ENCODE data around the gene RIMKLB.
"Not testable (repeated sequence)": the region's sequence is repeated elsewhere in the genome, so short reads cannot be mapped to it uniquely, and the experiment has no call there.

RIMKLB gene

GRCh38 chr12:8773461-8773860 lies 75.7 kb downstream of the RIMKLB start:
- DNase-seq (ENCODE audit: low read depth, low spot score), result no peak

- DNase-seq (ENCODE audit: low read depth, low spot score), result no peak
Observed at GRCh38 chr12:8779281-8779680, 81.5 kb downstream of the RIMKLB start.

GRCh38 chr12:8779862-8780261 lies 82.1 kb downstream of the RIMKLB start:
- no peak for DNase-seq (ENCODE audit: low read depth, low spot score)

- DNase-seq (ENCODE audit: low read depth, low spot score), result no peak
Observed at GRCh38 chr12:8780389-8780788, 82.6 kb downstream of the RIMKLB start.

- DNase-seq (ENCODE audit: low read depth, low spot score), result no peak
Observed at GRCh38 chr12:8781381-8782127, 83.8 kb downstream of the RIMKLB start.

GRCh38 chr12:8784290-8784888 lies 86.6 kb downstream of the RIMKLB start:
- no peak for DNase-seq (ENCODE audit: low read depth, low spot score)

- DNase-seq (ENCODE audit: low read depth, low spot score), result no peak
Observed at GRCh38 chr12:8785499-8785898, 87.7 kb downstream of the RIMKLB start.

- DNase-seq (ENCODE audit: low read depth, low spot score), result not testable (repeated sequence)
Observed at GRCh38 chr12:8787206-8787605, 89.4 kb downstream of the RIMKLB start.

GRCh38 chr12:8788706-8789105 lies 90.9 kb downstream of the RIMKLB start:
- not testable (repeated sequence) for DNase-seq (ENCODE audit: low read depth, low spot score)

GRCh38 chr12:8789341-8790013 lies 91.7 kb downstream of the RIMKLB start:
- not testable (repeated sequence) for DNase-seq (ENCODE audit: low read depth, low spot score)

GRCh38 chr12:8793226-8793625 lies 95.4 kb downstream of the RIMKLB start:
- DNase-seq (ENCODE audit: low read depth, low spot score), result not testable (repeated sequence)

GRCh38 chr12:8794611-8795010 lies 96.8 kb downstream of the RIMKLB start:
- DNase-seq (ENCODE audit: low read depth, low spot score), result not testable (repeated sequence)

- no peak for DNase-seq (ENCODE audit: low read depth, low spot score)
Observed at GRCh38 chr12:8796831-8797626, 99.2 kb downstream of the RIMKLB start.

GRCh38 chr12:8801213-8801612 lies 103.4 kb downstream of the RIMKLB start:
- not testable (repeated sequence) for DNase-seq (ENCODE audit: low read depth, low spot score)

GRCh38 chr12:8804833-8805232 lies 107.0 kb downstream of the RIMKLB start:
- not testable (repeated sequence) for DNase-seq (ENCODE audit: low read depth, low spot score)

- DNase-seq (ENCODE audit: low read depth, low spot score), result not testable (repeated sequence)
Observed at GRCh38 chr12:8805487-8805886, 107.7 kb downstream of the RIMKLB start.

GRCh38 chr12:8807084-8807483 lies 109.3 kb downstream of the RIMKLB start:
- DNase-seq (ENCODE audit: low read depth, low spot score), result not testable (repeated sequence)

GRCh38 chr12:8810112-8810511 lies 112.3 kb downstream of the RIMKLB start:
- DNase-seq (ENCODE audit: low read depth, low spot score), result not testable (repeated sequence)

- DNase-seq (ENCODE audit: low read depth, low spot score), result no peak
Observed at GRCh38 chr12:8813572-8814357, 116.0 kb downstream of the RIMKLB start.

GRCh38 chr12:8816448-8817050 lies 118.8 kb downstream of the RIMKLB start:
- DNase-seq (ENCODE audit: low read depth, low spot score), result no peak

- no peak for DNase-seq (ENCODE audit: low read depth, low spot score)
Observed at GRCh38 chr12:8817856-8818255, 120.1 kb downstream of the RIMKLB start.

Data from iPS DF 19.7 (cell line).